Fibroblast of mammary gland (primary cell): ENCODE results near the gene SCYGR4.

Source experiments
- DNase-seq: peaks from one replicate; pipeline ENCODE4 v3.0.0-alpha.2; 2010; ENCODE audit warnings: low read depth
- H3K4me3 ChIP-seq: 2 replicates; pipeline ENCODE4 v1.5.1; 2011; ENCODE audit warnings: low read depth, mild to moderate bottlenecking, low read length, moderate library complexity; ENCODE audit not compliant: control insufficient read depth
- CTCF ChIP-seq: conservative IDR thresholded peaks from 2 replicates; pipeline ENCODE4 v1.5.1; 2011; ENCODE audit warnings: low read depth, low read length, inconsistent platforms; ENCODE audit not compliant: control insufficient read depth, insufficient read depth

The SCYGR4 gene

GRCh38 chr2:227614246-227614645, 3.1 kb upstream of the SCYGR4 start:
- TF ChIP-seq CTCF, result no peak
- DNase-seq, result no peak
- no peak overlapping the region for H3K4me3 ChIP-seq

GRCh38 chr2:227614740-227615139, 2.6 kb upstream of the SCYGR4 start, which contains the start of gene SCYGR3:
TSS of gene SCYGR3 (minus strand) at chr2:227614840. CDS start at chr2:227614840, 0 bp downstream.
- no peak for TF ChIP-seq CTCF
- DNase-seq, result no peak
- no peak within 1 kb of the TSS for H3K4me3 ChIP-seq

GRCh38 chr2:227615181-227615580, 2.1 kb upstream of the SCYGR4 start:
- no peak overlapping the region for H3K4me3 ChIP-seq
- DNase-seq, result no peak
- TF ChIP-seq CTCF, result no peak

- no peak for TF ChIP-seq CTCF
- no peak for DNase-seq
- H3K4me3 ChIP-seq, result no peak overlapping the region
These were observed 1.4 kb upstream of the SCYGR4 start for GRCh38 chr2:227615906-227616305.

- DNase-seq, result no peak
- no peak overlapping the region for H3K4me3 ChIP-seq
- TF ChIP-seq CTCF, result no peak
These were observed 667 bp upstream of the SCYGR4 start for GRCh38 chr2:227616631-227617030.

- peak; percentile 54 for DNase-seq
- TF ChIP-seq CTCF, result no peak
- H3K4me3 ChIP-seq, result no peak overlapping the region
These were observed 5.9 kb downstream of the SCYGR4 start for GRCh38 chr2:227623226-227623625.

GRCh38 chr2:227625420-227625819, 8.1 kb downstream of the SCYGR4 start:
- TF ChIP-seq CTCF, result no peak
- no peak overlapping the region for H3K4me3 ChIP-seq
- DNase-seq, result no peak
